ENCODE measurements around the gene CSF2. TPM values are rescaled to one million over a fixed set of nuclear protein-coding genes. Genes with fewer than 3 reads are reported as not detected.

The CSF2 gene
- total RNA-seq, 4 donors from 2014 or later = not detected

DNA sequence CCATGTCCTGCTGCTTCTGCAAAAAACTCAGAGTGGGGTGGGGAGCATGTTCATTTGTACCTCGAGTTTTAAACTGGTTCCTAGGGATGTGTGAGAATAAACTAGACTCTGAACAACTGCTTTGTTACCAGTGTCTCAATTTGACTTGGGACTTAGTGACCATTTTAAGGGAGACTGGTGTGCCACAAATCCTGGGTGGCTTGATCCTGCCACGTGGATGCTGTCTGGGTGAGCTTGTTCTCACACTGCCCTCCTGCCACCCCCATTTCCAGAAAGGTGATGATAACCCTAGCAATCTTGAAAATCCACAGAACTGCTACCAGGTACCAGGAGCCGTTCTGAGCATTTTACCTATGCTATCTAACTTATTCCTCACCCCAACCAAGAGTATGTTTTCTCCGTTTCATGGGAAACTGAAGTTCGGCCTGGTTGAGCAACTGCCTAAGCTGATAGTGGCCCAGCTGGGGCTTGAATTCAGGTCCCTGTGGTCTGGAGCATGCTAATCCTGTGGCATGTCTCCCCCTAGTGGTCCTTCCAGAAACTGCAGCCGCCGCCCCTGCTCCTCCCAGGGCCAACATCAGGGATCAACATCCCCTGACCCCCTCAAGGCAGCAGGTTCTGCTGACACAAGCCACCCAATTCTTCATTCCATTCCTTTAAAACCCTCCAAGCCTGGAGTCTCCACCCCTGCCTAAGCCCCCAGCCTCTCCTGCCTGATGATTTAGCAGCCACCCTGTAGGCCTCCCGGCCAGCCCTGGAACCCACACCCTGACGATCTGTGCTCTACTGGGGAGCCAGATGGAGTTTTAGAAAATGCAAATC, 10.3 kb upstream of the CSF2 start:
- no peaks in the 10 kb centered on the region for H3K36me3 ChIP-seq
- no peak overlapping the region for H3K27ac ChIP-seq
- H3K27me3 ChIP-seq = no peaks in the 10 kb centered on the region
- no peaks in the 10 kb centered on the region for H3K9me3 ChIP-seq
- H3K4me1 ChIP-seq = no peaks in the 10 kb centered on the region
- ATAC-seq (peak; percentile 65 to 68), DNase-seq (peak; percentile 27 to 55)
- H3K4me3 ChIP-seq = no peak overlapping the region
- intact Hi-C loops (cut with DNase I; ENCODE audit: low total_unique reads) = loop anchor here (2.0 to 5.0 kb wide), 3 partner anchors 51 to 474 kb away; partner anchors contain the start of gene ACSL6
- in situ Hi-C loops (cut with MboI; ENCODE audit: low sequenced_read_pairs in 4 of 4) = loop anchor here in 1 of 4 donors (10.0 kb wide), 1 partner anchor 468 kb away; no protein-coding TSS in a partner anchor
- TF ChIP-seq, protein P1, sequence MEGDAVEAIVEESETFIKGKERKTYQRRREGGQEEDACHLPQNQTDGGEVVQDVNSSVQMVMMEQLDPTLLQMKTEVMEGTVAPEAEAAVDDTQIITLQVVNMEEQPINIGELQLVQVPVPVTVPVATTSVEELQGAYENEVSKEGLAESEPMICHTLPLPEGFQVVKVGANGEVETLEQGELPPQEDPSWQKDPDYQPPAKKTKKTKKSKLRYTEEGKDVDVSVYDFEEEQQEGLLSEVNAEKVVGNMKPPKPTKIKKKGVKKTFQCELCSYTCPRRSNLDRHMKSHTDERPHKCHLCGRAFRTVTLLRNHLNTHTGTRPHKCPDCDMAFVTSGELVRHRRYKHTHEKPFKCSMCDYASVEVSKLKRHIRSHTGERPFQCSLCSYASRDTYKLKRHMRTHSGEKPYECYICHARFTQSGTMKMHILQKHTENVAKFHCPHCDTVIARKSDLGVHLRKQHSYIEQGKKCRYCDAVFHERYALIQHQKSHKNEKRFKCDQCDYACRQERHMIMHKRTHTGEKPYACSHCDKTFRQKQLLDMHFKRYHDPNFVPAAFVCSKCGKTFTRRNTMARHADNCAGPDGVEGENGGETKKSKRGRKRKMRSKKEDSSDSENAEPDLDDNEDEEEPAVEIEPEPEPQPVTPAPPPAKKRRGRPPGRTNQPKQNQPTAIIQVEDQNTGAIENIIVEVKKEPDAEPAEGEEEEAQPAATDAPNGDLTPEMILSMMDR (IDR thresholded peaks at IDR 0.05 in 4 of 5, conservative IDR thresholded peaks at IDR 0.05 in 1 of 5) = peak; percentile 66 to 97 (median 85)
- TF ChIP-seq POLR2A (IDR thresholded peaks at IDR 0.05) = no peak

DNA sequence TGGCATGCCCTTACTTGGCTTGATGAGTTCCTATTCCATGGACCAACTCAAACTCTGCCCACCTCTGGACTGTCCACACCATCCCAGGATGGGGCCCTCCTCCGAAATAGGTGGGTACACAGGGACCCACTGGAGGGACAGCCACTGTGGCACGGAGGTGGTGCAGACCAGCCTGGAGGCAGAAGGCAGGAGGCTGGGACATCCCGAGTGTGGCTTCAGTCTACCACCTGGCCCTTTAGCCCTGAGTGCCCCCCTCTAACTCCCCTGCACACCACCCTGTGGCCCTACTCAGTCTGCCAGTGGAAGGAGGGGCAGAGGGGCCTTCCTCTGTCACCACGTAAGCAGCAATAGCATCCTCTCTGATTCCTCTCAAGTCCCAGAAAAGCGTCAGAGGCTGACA, 9.4 kb upstream of the CSF2 start:
- intact Hi-C loops (cut with DNase I; ENCODE audit: low total_unique reads) = loop anchor here (5.0 kb wide), 2 partner anchors 52 to 252 kb away; partner anchors contain the start of gene ACSL6
- Histone ChIP-seq H3K9me3 (no peaks in the 10 kb centered on the region), H3K4me1 (no peaks in the 10 kb centered on the region), H3K27ac (no peak overlapping the region), H3K36me3 (no peaks in the 10 kb centered on the region), H3K4me3 (no peak overlapping the region), H3K27me3 (no peaks in the 10 kb centered on the region)
- TF ChIP-seq POLR2A (IDR thresholded peaks at IDR 0.05) = no peak
- TF ChIP-seq, protein P1 (IDR thresholded peaks at IDR 0.05 in 4 of 5, conservative IDR thresholded peaks at IDR 0.05 in 1 of 5) = no peak
- DNase-seq (peak in 1 of 2 donors; percentile 6), ATAC-seq (no peak)
- in situ Hi-C loops (cut with MboI; ENCODE audit: low sequenced_read_pairs in 4 of 4) = loop anchor here in 1 of 4 donors (10.0 kb wide), 1 partner anchor 469 kb away; no protein-coding TSS in a partner anchor

DNA sequence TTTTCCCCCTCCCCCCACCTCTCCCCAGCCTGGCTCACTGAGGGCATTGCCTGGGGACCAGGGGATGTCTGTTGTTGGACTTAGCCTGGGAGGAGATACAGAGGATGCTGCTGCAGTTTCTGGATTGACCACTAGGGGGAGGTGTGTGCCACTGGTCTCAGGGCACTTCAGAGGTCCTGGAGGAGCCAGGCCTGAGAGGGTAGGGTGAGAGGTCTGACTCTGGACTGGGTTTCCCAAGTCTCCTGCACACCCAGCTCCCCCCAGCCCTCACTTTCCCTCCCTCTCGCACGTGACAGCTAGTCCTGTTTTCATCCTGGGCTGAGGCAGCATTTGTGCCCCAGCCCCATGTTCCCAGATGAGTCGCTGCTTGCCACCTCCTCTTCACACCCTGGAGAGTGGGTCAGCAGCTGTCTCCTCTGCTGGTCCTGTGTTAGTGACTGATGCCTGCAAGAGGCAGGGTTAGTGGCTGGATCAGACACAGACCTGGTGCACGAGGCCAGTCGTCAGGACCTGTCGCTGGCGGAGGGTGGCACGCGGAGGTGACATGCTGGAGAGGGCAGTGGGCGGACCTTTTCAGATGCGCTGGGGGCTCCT, 8.8 kb upstream of the CSF2 start:
- in situ Hi-C loops (cut with MboI; ENCODE audit: low sequenced_read_pairs in 4 of 4) (loop anchor here in 1 of 4 donors (10.0 kb wide), 1 partner anchor 470 kb away; no protein-coding TSS in a partner anchor), intact Hi-C loops (cut with DNase I; ENCODE audit: low total_unique reads) (loop anchor here (5.0 kb wide), 2 partner anchors 53 to 253 kb away; partner anchors contain the start of gene ACSL6)
- peak in 1 of 2 donors; percentile 64 for ATAC-seq
- Histone ChIP-seq H3K36me3 (no peaks in the 10 kb centered on the region), H3K27me3 (no peaks in the 10 kb centered on the region), H3K9me3 (no peaks in the 10 kb centered on the region), H3K27ac (no peak overlapping the region), H3K4me3 (no peak overlapping the region), H3K4me1 (no peaks in the 10 kb centered on the region)
- DNase-seq = peak in 1 of 2 donors; percentile 36
- TF ChIP-seq POLR2A (IDR thresholded peaks at IDR 0.05) = no peak
- TF ChIP-seq, protein P1 (IDR thresholded peaks at IDR 0.05 in 4 of 5, conservative IDR thresholded peaks at IDR 0.05 in 1 of 5) = peak; percentile 47 to 90 (median 81)

DNA sequence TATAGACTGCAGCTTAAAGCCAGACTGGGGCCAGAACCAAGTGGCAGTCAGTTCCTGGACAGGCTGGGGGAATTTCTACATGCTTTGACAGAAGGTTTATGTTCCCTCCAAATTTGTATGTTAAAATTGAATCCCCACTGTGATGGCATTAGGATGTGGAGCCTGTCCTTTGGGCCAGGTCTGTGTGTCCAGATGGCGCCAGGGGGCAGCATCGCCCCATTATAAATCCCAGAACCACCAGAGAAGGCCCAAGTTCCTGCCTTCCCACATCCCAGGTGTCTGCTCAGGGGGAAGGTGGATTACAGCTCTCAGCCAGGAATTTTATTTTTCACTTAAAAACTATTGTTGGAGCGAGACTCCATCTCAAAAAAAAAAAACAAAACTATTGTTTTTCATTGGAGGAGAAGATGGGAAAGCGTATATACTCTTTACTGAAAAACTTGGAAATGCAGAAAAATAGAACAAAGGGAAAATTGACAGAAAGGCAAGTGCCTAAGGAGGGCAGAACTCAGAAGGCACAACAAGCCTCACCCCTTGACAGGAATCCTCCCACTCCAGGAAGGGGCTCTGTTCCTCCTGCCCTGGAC, 8.1 kb upstream of the CSF2 start:
- H3K9me3 ChIP-seq = no peaks in the 10 kb centered on the region
- H3K4me3 ChIP-seq = no peak overlapping the region
- H3K4me1 ChIP-seq = no peaks in the 10 kb centered on the region
- H3K27me3 ChIP-seq = no peaks in the 10 kb centered on the region
- TF ChIP-seq, protein P1 (IDR thresholded peaks at IDR 0.05 in 4 of 5, conservative IDR thresholded peaks at IDR 0.05 in 1 of 5) = no peak
- TF ChIP-seq POLR2A (IDR thresholded peaks at IDR 0.05) = no peak
- no peak overlapping the region for H3K27ac ChIP-seq
- intact Hi-C loops (cut with DNase I; ENCODE audit: low total_unique reads) (no loop called here), in situ Hi-C loops (cut with MboI; ENCODE audit: low sequenced_read_pairs in 4 of 4) (loop anchor here in 1 of 4 donors (10.0 kb wide), 1 partner anchor 471 kb away; no protein-coding TSS in a partner anchor)
- ATAC-seq (no peak), DNase-seq (no peak)
- H3K36me3 ChIP-seq = no peaks in the 10 kb centered on the region
